H1 (cell line): ENCODE measurements around the gene CTXN3. TPM values are rescaled to one million over a fixed set of nuclear protein-coding genes. Genes with fewer than 3 reads are reported as not detected.

Experiments used
- CTCF ChIA-PET: fragments of 300-600 bp; sonication (Branson Sonifier 250); formaldehyde crosslinking; loops from one replicate; lab custom pipeline; 2021; ENCODE audit not compliant: partially characterized antibody; lab: Charles Lee
- POLR2A ChIA-PET: fragments of 300-600 bp; sonication (Branson Sonifier 250); formaldehyde crosslinking; loops from one replicate; lab custom pipeline; 2021; ENCODE audit warnings: inconsistent platforms; ENCODE audit not compliant: partially characterized antibody; lab: Charles Lee
- DNase-seq, 2 experiments: peaks; one replicate each; pipeline versions ENCODE4 v3.0.0 to v3.0.0-alpha.2; 2010 to 2022; ENCODE audit warnings: low spot score in 2 of 2, low read depth in 1 of 2, mixed read lengths in 1 of 2
- FAIRE-seq: peaks from 2 replicates; lab custom pipeline; 2011; peaks lifted over from hg19 to GRCh38; lab: Jason Lieb, UNC
- H2AFZ ChIP-seq: 2 replicates; pipeline ENCODE4 v1.8.1; 2012; ENCODE audit warnings: low read length, inconsistent platforms
- H2AK5ac ChIP-seq: 2 replicates; pipeline ENCODE4 v1.6.1; 2013; ENCODE audit warnings: low read depth, low read length
- H2BK120ac ChIP-seq: replicated peaks from 2 replicates; pipeline ENCODE3; 2013; ENCODE audit warnings: low read depth, low read length, inconsistent platforms
- H2BK12ac ChIP-seq: 2 replicates; pipeline ENCODE4 v1.6.1; 2013; ENCODE audit warnings: low read depth, low read length
- H2BK15ac ChIP-seq: 2 replicates; pipeline ENCODE4 v1.6.1; 2013; ENCODE audit warnings: low read length
- H2BK20ac ChIP-seq: 2 replicates; pipeline ENCODE4 v1.6.1; 2013; ENCODE audit warnings: low read length
- H2BK5ac ChIP-seq: 2 replicates; pipeline ENCODE4 v1.6.1; 2013; ENCODE audit warnings: low read depth, low read length
- H3K14ac ChIP-seq: 2 replicates; pipeline ENCODE4 v1.6.1; 2013; ENCODE audit warnings: inconsistent platforms; ENCODE audit not compliant: insufficient read length
- H3K18ac ChIP-seq: 2 replicates; pipeline ENCODE4 v1.6.1; 2013; ENCODE audit warnings: low read length; ENCODE audit errors: extremely low read depth
- H3K23ac ChIP-seq: 2 replicates; pipeline ENCODE4 v1.6.1; 2013; ENCODE audit warnings: inconsistent platforms; ENCODE audit not compliant: insufficient read length
- H3K23me2 ChIP-seq: 2 replicates; pipeline ENCODE4 v1.6.1; 2013; ENCODE audit warnings: low read depth, low read length
- H3K27ac ChIP-seq: 2 replicates; pipeline ENCODE4 v1.6.1; 2011; ENCODE audit warnings: low read depth, low read length, inconsistent platforms
- H3K27me3 ChIP-seq, 4 experiments: replicated peaks in 1 of 4; 1 replicate in 1 of 4; 2 replicates in 3 of 4; pipeline versions ENCODE4 v1.6.1 to v1.8.1; 2011 to 2013; ENCODE audit warnings: low read length in 3 of 4, mild to moderate bottlenecking in 3 of 4, inconsistent platforms in 2 of 4, mixed read lengths in 2 of 4, moderate library complexity in 1 of 4; ENCODE audit not compliant: control insufficient read depth in 3 of 4, insufficient read depth in 3 of 4; ENCODE audit errors: extremely low read depth in 1 of 4
- H3K36me3 ChIP-seq, 4 experiments: 2 replicates each; pipeline versions ENCODE4 v1.6.1 to v1.8.1; 2011 to 2013; ENCODE audit warnings: mild to moderate bottlenecking in 4 of 4, low read length in 3 of 4, moderate library complexity in 2 of 4, control low read depth in 1 of 4, inconsistent platforms in 1 of 4; ENCODE audit not compliant: insufficient read depth in 4 of 4, control insufficient read depth in 2 of 4
- H3K4ac ChIP-seq: replicated peaks from 2 replicates; pipeline ENCODE3; 2013; ENCODE audit warnings: low read length, low read depth, mixed read lengths, inconsistent platforms; ENCODE audit not compliant: insufficient read length
- H3K4me1 ChIP-seq, 4 experiments: replicated peaks in 1 of 4; 1 replicate in 1 of 4; 2 replicates in 3 of 4; pipeline versions ENCODE4 v1.6.1 to v1.8.1; 2011 to 2013; ENCODE audit warnings: low read length in 3 of 4, inconsistent platforms in 2 of 4, mixed read lengths in 1 of 4; ENCODE audit not compliant: insufficient read depth in 4 of 4, control insufficient read depth in 3 of 4
- H3K4me2 ChIP-seq, 2 experiments: 2 replicates each; pipeline versions ENCODE4 v1.6.1 to v1.8.1; 2011 to 2013; ENCODE audit warnings: low read depth in 2 of 2, low read length in 2 of 2, control low read depth in 1 of 2, inconsistent platforms in 1 of 2, mild to moderate bottlenecking in 1 of 2; ENCODE audit not compliant: insufficient read depth in 1 of 2
- H3K4me3 ChIP-seq, 4 experiments: fragments of 200-600, 300-600 bp in 1 of 4; sonication (generic), shearing (Covaris generic), sonication (Bioruptor Twin) in 1 of 4; 2 replicates each; pipeline versions ENCODE4 v1.5.1 to v1.8.1; 2011 to 2016; ENCODE audit warnings: low read length in 4 of 4, low read depth in 3 of 4, control low read depth in 2 of 4, inconsistent platforms in 2 of 4, mild to moderate bottlenecking in 2 of 4, mixed read lengths in 1 of 4, moderate library complexity in 1 of 4; ENCODE audit not compliant: insufficient read depth in 2 of 4; ENCODE audit errors: extremely low read depth in 1 of 4
- H3K56ac ChIP-seq: replicated peaks from 2 replicates; pipeline ENCODE3; 2013; ENCODE audit warnings: low read depth, mild to moderate bottlenecking, mixed read lengths, low read length, inconsistent platforms; ENCODE audit not compliant: insufficient read length
- H3K79me1 ChIP-seq: 2 replicates; pipeline ENCODE4 v1.6.1; 2013; ENCODE audit warnings: low read depth, low read length, control low read depth
- H3K79me2 ChIP-seq, 2 experiments: 2 replicates each; pipeline versions ENCODE4 v1.6.1 to v1.8.1; 2012 to 2013; ENCODE audit warnings: low read length in 2 of 2, mild to moderate bottlenecking in 2 of 2, inconsistent platforms in 1 of 2; ENCODE audit not compliant: insufficient read depth in 2 of 2, control insufficient read depth in 1 of 2
- H3K9ac ChIP-seq, 4 experiments: replicated peaks in 1 of 4; 1 replicate in 1 of 4; 2 replicates in 3 of 4; pipeline versions ENCODE4 v1.6.1 to v1.8.1; 2011 to 2013; ENCODE audit warnings: low read depth in 3 of 4, low read length in 3 of 4, control low read depth in 2 of 4, mild to moderate bottlenecking in 2 of 4, moderate library complexity in 2 of 4, inconsistent platforms in 1 of 4; ENCODE audit errors: extremely low read depth in 1 of 4
- H3K9me3 ChIP-seq, 2 experiments: 2 replicates each; pipeline versions ENCODE4 v1.6.1 to v1.8.1; 2012 to 2013; ENCODE audit warnings: mild to moderate bottlenecking in 2 of 2, moderate library complexity in 2 of 2, control low read depth in 1 of 2, inconsistent platforms in 1 of 2, low read depth in 1 of 2, low read length in 1 of 2, mixed read lengths in 1 of 2; ENCODE audit not compliant: insufficient read depth in 2 of 2
- H4K20me1 ChIP-seq, 2 experiments: replicated peaks in 1 of 2; 2 replicates each; pipeline versions ENCODE3 to v1.8.1; 2011 to 2013; ENCODE audit warnings: inconsistent platforms in 2 of 2, low read length in 2 of 2, mild to moderate bottlenecking in 1 of 2; ENCODE audit not compliant: insufficient read depth in 2 of 2, control insufficient read depth in 1 of 2
- H4K5ac ChIP-seq: 2 replicates; pipeline ENCODE4 v1.6.1; 2013; ENCODE audit warnings: low read length, low read depth, mixed read lengths, inconsistent platforms; ENCODE audit not compliant: insufficient read length
- H4K8ac ChIP-seq: 2 replicates; pipeline ENCODE4 v1.8.0; 2013; ENCODE audit warnings: mild to moderate bottlenecking, moderate library complexity, low read length, inconsistent platforms; ENCODE audit not compliant: insufficient read depth; ENCODE audit errors: extremely low read depth
- H4K91ac ChIP-seq: replicated peaks from 2 replicates; pipeline ENCODE3; 2013; ENCODE audit warnings: low read length, mixed read lengths, inconsistent platforms; ENCODE audit not compliant: insufficient read length
- ASH2L ChIP-seq: fragments of 200-600, 300-600 bp; sonication (generic); IDR thresholded peaks from one replicate; pipeline ENCODE4 v1.7.1; 2017; ENCODE audit warnings: low read length
- CHD2 ChIP-seq: IDR thresholded peaks from 2 replicates; pipeline ENCODE4 v1.6.1; 2012; ENCODE audit warnings: low read length, improper control_type of control experiment
- E2F6 ChIP-seq: IDR thresholded peaks from 2 replicates; pipeline ENCODE4 v1.6.1; 2012; ENCODE audit warnings: inconsistent platforms
- EGR1 ChIP-seq: IDR thresholded peaks from 2 replicates; pipeline ENCODE4 v1.6.1; 2011; ENCODE audit warnings: low read depth, low read length, borderline replicate concordance
- FOSL1 ChIP-seq: IDR thresholded peaks from 2 replicates; pipeline ENCODE4 v1.6.1; 2011; ENCODE audit warnings: mild to moderate bottlenecking, low read depth, low read length, moderate library complexity; ENCODE audit not compliant: insufficient read depth
- JUND ChIP-seq: IDR thresholded peaks from 2 replicates; pipeline ENCODE4 v1.6.1; 2011; ENCODE audit warnings: mild to moderate bottlenecking, improper control_type of control experiment, low read length
- KDM4A ChIP-seq: IDR thresholded peaks from one replicate; pipeline ENCODE4 v1.7.1; 2012; ENCODE audit warnings: low read depth, mild to moderate bottlenecking, moderate library complexity, low read length, inconsistent platforms; ENCODE audit not compliant: severe bottlenecking
- KDM5A ChIP-seq: fragments of 200-600 bp; IDR thresholded peaks from 2 replicates; pipeline ENCODE4 v1.7.1; 2012; ENCODE audit warnings: mild to moderate bottlenecking, low read length, inconsistent platforms, mixed read lengths
- RXRA ChIP-seq: IDR thresholded peaks from 2 replicates; pipeline ENCODE4 v1.6.1; 2011; ENCODE audit warnings: low read depth, mild to moderate bottlenecking, low read length, moderate library complexity; ENCODE audit not compliant: insufficient read depth
- SP4 ChIP-seq: IDR thresholded peaks from 2 replicates; pipeline ENCODE4 v1.6.1; 2012; ENCODE audit warnings: low read length, inconsistent platforms
- TEAD4 ChIP-seq: IDR thresholded peaks from 2 replicates; pipeline ENCODE4 v1.6.1; 2012; ENCODE audit warnings: low read depth, low read length, inconsistent platforms, mixed read lengths
- WGBS, 2 experiments: shearing (Covaris generic) in 1 of 2; methylation state at CpG; one replicate each; pipeline versions ENCODE4 v1.1.6 to v1.1.7; 2013 to 2015; ENCODE audit warnings: low lambda C conversion rate in 2 of 2, mixed read lengths in 2 of 2, inconsistent platforms in 1 of 2, low coverage in 1 of 2, missing lambda C conversion rate in 1 of 2; ENCODE audit not compliant: insufficient replicate concordance in 2 of 2, insufficient coverage in 1 of 2, insufficient read length in 1 of 2; ENCODE audit errors: extremely low coverage in 1 of 2, missing lambda C conversion rate in 1 of 2; 5-methylcytosine and 5-hydroxymethylcytosine counted together
- polyA plus RNA-seq, 7 experiments: library from polyadenylated mRNA; depleted of rRNA in 3 of 7; stranded (reverse) in 5 of 7; unstranded in 2 of 7; fragments of >200 nt in 5 of 7; fragments of 200-250 nt in 2 of 7; gene quantifications; 1 replicate in 5 of 7; 2 replicates in 1 of 7; 4 replicates in 1 of 7; pipeline versions ENCODE4 v1.2.1 to v1.2.3, GENCODE V29; 2011 to 2013; ENCODE audit warnings: missing spikeins in 2 of 7, mixed read lengths in 2 of 7
- total RNA-seq: library from RNA; stranded (reverse); fragmentation: NEBNext Ultra II Directional; extraction: Animal tissue kit (Norgen Biotek cat#: 25700); gene quantifications from 2 replicates; pipeline ENCODE4 v1.2.1, GENCODE V29; 2021

CTXN3 gene
- total and polyA plus RNA-seq, 2 of the 8 experiments (the other 6 are each of a cell fraction or from before 2014, with no cell fraction given): 0.05 TPM; not detected in 1

GRCh38 chr5:127609957-127610356 is 38.9 kb upstream of the CTXN3 start:
- Histone ChIP-seq H3K27ac (no peak overlapping the region), H4K20me1 (no peaks in the 10 kb centered on the region), H3K23ac (no peak overlapping the region), H4K91ac (no peak overlapping the region), H3K27me3 (no peaks in the 10 kb centered on the region), H2AFZ (no peak overlapping the region), H3K4me3 (no peak overlapping the region), H4K5ac (no peak overlapping the region), H3K36me3 (no peaks in the 10 kb centered on the region), H2BK20ac (no peak overlapping the region), H3K9me3 (no peaks in the 10 kb centered on the region), H2BK5ac (no peak overlapping the region), H3K79me1 (no peaks in the 10 kb centered on the region), H2BK120ac (no peak overlapping the region), H3K18ac (no peak overlapping the region), H3K14ac (no peak overlapping the region), H4K8ac (no peak overlapping the region), H3K23me2 (no peaks in the 10 kb centered on the region), H3K56ac (no peak overlapping the region), H2AK5ac (no peak overlapping the region), H3K4me2 (no peak overlapping the region), H2BK12ac (no peak overlapping the region), H2BK15ac (no peak overlapping the region), H3K4ac (no peak overlapping the region), H3K4me1 (no peaks in the 10 kb centered on the region), H3K79me2 (no peaks in the 10 kb centered on the region), H3K9ac (no peak overlapping the region)
- CTCF ChIA-PET: no interaction called here
- no peak for FAIRE-seq
- TF ChIP-seq E2F6 (no peak), KDM4A (no peak), TEAD4 (no peak), JUND (no peak), ASH2L (no peak), RXRA (no peak), CHD2 (no peak), SP4 (no peak), EGR1 (no peak), FOSL1 (no peak), KDM5A (no peak)
- no peak for DNase-seq
- POLR2A ChIA-PET: no interaction called here
- WGBS, 2 experiments: 94% methylated on average over 2 of the region's 2 CpGs; no CpG with 5 or more reads in 1 of the 2 experiments
